DMS79 (cell line): ENCODE data around the gene PRDX4.
"Not testable (repeated sequence)": the region's sequence is repeated elsewhere in the genome, so short reads cannot be mapped to it uniquely, and the experiment has no call there.

Experiments used
- DNase-seq: peaks from one replicate; lab custom pipeline; 2025; lab: John Stamatoyannopoulos, UW

Gene PRDX4

DNA sequence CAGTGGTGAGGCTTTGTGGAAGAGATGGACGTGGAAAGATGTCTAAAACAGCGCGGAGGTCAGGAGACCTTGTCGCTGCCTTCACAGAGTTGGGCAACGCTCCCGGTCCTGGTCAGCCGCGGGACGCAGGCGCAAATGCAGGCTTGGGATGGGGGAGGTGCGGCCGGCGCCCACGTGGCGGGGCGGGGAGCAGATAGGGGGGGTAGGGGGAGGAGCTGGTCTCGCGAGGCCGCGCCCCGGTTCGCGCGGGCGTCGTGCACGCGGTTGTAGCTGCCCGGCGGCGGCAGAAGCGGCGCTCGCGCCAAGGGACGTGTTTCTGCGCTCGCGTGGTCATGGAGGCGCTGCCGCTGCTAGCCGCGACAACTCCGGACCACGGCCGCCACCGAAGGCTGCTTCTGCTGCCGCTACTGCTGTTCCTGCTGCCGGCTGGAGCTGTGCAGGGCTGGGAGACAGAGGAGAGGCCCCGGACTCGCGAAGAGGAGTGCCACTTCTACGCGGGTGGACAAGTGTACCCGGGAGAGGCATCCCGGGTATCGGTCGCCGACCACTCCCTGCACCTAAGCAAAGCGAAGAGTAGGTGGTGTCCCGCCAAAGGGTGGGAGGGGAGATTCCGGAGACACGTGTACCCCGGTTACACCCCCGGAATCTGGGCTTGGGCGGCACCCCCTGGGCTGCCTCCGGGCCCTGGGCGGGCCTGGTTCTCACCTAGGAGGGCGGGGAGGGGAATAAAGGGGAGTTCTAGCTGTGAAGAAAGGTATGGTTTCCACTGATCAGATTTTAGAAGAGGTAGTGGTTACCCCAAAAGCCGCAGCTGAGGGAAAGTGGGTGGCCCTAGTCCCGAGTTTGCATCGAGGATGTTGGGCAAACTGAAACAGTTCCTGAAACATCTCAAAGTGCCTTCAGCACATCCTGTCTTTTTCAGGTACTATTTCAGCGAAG lies at the start of gene PRDX4:
Gene PRDX4 (plus strand): TSS at position 255 of the 939 bp plus-strand sequence. CDS start 78 bp downstream, at position 333.
- peak; percentile 42 for DNase-seq

DNA sequence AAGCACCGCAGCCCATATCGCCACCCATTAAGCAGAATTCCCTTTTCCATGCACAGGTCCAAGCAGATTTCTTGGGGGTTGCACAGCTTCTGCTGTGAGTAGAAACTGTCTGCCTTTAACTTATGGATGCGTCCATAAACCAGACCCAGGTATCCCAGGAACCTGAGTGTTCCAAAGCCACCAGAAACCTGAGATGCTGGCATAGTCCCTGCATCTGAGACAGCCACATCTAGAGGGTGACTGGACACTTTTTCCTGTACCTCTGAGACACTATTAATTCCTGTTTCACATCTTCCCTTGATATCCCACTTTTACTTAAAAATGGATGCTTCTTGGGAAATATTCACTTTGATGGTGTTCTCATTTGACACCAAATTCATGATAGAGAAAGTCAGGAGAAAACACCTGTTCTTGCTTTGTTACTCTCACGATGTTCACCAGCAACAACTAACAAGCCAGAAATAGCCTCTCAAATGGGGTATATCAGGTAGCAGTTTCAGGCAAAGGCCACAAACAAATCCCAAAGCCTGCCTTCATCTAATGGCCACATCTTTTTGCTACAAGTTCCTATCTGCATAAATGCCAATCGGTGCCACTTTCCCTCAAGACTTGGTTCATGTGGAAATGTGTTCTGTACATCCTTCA lies 45.5 kb upstream of the PRDX4 start:
- DNase-seq = no peak

DNA sequence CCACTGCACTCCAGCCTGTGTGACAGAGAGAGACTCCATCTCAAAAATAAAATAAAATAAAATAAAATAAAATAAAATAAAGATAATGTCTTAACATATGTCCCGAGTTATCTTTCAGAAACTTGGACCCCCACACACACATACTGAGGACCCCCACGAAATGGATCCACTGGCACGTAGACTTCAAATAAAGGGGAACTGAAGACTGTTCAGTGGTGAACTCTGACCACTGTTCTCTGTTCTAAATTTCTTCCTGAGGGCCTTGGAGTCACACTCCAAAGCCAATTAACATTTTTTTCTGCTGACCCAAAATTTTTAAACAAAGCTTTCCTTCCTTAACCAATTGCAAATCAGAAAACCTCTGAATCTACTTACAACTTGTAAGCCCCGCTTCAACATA lies 43.5 kb upstream of the PRDX4 start:
- no peak for DNase-seq

DNA sequence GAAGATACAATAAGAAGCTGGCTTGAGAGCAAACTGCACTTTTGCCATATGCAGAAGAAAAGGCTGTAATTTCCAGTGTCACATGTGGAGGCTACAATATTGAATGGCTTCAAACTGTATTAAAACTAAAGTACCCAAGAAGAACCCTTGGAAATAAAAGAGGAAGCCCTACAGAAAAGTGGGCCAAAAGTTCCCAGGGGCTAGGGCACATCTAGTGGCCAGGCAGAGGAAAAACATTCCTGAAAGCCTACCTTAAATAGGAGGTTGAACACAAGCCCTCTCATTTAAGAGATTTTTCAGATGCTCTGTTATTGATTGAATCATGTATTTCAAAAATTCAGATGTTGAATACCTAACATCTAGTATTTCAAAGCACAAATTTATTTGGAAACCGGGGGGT lies 40.6 kb upstream of the PRDX4 start:
- DNase-seq = no peak

DNA sequence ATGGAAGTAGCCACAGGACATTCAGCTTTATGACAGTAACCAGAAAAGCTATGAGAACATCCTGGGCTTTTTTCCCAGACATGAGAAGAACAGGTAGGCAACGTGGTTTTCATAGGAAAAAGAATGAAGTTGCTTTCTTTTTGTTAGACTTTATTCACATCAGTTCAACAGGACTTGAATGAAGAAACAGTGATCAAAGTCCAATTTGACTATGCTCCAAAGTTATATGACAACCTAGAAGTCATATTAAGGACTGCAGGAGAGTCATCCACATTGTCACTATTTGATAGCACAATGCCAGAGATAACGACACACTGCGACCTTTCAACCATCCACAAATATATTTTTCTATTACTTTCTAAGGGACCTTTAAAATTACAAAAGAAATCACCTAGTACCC lies 39.2 kb upstream of the PRDX4 start:
- no peak for DNase-seq

DNA sequence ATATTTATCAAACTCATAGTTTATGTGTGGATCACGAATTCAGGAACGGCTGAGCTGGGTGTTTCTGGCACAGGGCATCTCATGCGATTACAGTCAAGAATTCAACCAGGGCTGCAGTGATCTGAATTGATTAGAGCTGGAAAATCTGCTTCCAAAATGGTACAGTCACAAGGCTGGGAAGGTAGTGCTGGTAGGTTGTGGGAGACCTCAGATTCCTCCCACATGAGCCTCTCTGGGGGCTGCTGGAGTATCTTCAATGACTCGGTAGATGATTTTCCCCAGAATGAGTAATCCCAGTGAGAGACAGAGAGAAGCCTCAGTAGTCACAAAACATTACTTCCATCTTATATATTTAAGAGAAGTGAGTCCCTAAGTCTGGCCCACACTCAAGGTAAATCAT lies 36.2 kb upstream of the PRDX4 start:
- no peak for DNase-seq

DNA sequence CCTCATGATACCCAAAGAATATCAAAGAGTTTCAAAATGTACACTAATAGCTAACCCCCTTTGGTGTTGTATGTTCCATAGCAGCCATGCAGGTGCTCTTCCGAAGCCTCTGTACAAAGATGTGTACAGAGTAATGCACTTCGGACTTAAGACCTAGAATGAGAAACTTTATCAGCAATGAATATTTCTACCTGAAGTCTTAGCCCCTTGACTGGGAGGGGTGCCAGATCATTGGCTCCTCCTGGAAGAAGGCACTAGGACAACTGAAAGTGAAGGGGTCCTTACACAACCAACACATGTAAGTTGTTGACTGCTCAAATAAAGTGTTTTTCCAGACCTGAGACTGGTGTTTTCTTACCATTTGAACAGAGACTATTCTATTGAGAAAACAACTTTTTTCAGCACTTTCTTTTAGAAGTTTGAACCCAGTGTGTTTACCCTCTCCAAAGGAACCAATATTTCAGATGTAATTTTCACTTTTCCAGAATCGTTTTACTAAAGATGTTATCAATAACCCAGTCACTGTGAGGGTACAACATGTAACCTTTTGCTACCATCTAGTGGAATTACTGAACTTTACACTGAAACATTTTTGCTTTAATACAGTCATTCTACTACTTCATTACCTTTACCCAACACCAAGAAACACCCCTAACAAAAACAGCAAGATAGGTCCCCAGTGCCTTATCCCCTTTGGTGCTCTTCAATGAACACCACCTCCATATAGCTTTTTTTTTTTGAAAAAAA lies 33.3 kb upstream of the PRDX4 start:
- no peak for DNase-seq

DNA sequence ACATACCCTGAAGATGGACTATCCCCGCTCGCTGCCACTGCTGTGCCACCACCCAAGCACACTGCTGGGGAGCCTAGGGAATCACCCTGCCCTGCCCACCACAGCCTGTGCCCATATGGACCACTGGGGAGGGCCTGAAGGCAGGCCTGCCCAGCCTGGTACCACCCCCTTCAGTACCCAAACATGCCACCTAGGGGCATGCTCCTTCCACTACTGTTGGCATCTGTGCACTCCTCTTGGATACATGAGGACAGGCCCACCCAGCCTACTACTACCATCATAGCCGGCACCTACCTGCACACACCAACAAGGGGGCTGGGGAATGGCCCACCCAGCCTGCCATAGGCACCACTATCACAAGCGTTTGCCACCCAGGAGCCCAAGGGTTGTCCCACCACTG lies 30.1 kb upstream of the PRDX4 start:
- no peak for DNase-seq

DNA sequence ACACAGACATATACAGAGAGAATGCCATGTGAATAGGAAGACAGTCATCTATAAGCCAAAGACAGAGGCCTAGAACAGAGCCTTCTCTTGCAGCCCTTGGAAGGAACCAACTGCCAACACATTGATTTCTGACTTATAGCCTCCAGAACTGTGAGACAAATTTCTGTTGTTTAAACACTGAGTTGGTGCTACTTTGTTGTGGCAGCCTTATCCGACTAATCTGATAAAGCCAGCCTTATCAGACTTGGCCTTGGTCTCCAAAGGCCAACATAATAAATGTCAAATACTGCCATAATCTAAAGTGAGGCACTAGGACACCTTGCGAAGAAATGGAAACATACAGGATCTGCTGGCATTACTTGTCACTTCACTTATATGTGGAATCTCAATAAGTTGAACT lies 24.3 kb upstream of the PRDX4 start:
- DNase-seq = no peak

DNA sequence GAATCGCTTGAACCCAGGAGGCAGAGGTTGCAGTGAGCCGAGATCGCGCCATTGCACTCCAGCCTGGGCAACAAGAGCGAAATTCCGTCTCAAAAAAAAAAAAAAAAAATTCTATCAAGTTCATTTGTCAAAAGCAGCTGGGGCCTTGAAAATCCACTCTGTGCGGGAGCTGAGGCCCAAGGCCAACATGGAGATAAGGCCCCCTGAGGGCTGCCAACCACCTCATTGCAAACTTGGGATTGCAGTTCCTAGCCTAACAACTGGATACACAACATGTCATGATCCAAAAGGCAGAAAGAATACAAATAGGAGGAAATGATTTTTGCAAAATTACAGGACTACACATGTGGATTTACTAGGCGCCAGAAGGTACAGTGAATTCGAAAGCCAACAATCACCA lies 22.5 kb upstream of the PRDX4 start:
- DNase-seq = no peak

DNA sequence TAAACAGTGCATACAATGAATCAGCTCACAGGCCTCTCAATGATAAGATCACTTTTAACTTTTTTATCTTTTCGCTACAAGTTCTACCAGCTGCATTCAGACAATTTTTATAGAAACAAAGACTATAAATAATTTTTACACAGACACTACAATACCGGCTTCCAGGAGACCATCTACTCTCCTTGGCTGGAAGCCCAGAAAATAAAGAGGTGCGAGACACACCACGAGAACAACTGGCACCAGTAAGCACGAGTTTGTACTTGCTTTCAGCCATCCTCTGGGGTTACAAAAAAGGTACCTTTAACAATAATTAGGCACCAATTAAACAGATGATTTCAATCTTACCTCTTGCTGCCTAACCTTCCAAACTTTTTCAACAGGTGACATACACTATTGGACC lies 11.2 kb upstream of the PRDX4 start:
- DNase-seq = no peak

DNA sequence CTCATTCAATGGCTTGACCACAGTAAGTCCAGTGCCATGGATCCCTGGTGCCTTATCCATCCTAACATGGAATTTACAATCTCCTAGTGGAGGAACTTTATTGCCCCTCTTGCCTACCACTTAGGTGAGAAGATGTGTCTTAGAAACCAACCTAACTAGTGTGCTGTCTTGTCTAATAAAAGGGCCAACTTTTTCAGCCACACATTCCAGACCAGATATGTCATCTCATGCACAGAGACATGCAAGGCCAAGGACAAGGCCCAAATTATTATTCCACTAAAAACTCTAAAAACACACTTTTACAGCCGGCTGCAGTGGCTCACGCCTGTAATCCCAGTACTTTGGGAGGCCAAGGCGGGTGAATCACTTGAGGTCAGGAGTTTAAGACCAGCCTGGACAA lies 10.6 kb upstream of the PRDX4 start:
- no peak for DNase-seq

DNA sequence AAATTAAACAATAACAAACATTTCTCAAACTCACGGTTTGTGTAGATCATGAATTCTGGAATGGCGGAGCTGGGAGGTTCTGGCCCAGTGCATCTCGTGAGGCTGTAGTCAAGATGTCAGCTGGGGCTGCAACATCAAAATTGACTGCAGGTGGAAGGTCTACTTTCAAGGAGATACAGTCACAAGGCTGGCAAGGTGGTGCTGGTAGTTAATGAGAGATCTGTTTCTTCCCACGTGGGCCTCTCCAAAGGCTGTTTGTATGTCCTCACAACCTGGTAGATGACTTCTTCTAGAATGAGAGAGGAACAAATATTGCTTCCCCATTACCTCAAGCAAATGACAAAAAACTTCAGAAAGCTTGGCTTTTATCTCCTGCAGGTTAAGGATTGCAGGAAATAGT lies 8.0 kb upstream of the PRDX4 start:
- no peak for DNase-seq

DNA sequence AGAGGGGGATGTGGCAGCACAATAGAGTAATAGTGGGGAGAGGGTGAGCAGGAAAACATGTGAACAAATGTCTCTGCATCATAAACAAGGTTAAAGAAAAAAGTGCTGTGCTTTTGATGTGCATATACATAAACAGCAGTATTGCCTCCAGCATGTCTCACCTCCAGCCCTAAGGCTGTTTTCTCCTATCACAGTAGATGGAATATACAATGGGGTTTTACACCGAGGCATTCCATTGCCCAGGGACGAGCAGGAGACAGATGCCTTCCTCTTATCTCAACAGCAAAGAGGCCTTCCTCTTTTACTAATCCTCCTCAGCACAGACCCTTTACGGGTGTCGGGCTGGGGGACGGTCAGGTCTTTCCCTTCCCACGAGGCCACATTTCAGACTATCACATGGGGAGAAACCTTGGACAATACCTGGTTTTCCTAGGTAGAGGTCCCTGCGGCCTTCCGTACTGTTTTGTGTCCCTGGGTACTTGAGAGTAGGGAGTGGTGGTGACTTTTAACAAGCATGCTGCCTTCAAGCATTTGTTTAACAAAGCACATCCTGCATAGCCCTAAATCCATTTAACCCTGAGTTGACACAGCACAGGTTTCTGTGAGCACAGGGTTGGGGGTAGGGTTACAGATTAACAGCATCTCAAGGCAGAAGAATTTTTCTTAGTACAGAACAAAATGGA lies 7.1 kb upstream of the PRDX4 start:
- DNase-seq = not testable (repeated sequence)

DNA sequence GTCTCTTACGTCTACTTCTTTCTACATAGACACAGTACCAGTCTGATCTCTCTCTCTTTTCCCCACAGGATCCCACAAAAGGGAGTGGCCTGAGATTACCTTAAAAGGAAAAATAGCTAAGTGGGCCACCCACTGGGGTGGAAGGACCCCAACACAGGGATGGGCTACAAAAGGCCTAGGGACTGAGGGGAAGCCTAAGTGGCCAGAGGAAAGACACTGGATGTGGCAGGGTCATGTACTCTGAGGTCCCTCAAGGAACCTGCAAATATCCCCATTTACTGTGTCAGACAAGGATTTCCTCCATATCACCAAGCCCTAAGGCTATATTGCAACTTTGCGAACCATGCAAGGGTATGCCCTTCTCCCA lies 6.5 kb upstream of the PRDX4 start:
- no peak for DNase-seq

DNA sequence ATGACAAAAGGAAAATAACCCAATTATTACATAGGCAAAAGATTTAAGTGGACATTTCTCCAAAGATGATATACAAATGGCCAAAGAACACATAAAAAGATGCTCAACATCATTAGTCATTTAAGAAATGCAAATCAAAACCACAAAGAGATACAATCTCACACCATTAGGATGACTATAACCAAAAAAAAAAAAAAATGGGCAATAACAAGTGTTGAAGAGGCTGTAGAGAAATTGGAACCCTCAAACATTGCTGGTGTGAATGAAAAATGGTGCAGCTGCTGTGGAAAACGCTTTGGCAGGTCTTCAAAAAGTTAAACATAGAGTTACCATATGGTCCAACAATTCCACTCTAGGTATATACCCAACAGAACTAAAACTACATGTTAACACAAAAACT lies 5.6 kb upstream of the PRDX4 start:
- no peak for DNase-seq

DNA sequence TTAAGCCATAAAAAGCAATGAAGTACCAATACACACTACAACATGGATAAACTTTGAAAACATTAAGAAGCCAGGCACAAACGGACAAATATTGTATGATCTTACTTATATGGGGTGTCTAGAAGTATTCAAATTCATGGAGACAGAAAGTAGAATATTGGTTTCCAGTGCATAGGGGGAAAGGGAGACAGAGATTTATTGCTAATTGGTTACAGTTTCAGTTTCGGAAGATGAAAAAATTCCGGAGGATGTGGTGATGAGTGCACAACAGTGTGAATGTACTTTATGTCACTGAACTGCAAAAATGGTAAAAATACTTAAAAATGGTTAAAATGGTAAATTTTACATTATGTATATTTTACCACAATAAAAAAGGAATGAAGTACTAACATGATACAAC lies 5.1 kb upstream of the PRDX4 start:
- no peak for DNase-seq

DNA sequence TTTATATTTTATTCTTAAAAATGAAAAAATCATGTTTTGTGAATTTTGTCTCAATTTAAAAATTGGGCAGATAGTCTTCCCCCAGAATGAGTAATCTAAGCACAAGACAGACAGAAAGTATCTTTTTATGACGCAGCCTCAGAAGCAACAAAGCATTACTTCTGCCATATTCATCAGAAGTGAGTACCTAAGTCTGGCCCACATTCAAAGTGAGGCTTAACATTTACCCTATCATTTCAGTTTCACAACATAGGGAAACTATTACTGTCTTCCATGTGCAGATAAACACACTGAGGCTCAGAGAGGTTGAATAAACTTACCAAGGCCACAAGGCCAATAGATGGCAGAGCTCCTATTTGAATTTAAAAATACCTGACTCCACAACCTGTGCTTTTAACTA lies 4.4 kb upstream of the PRDX4 start:
- no peak for DNase-seq

DNA sequence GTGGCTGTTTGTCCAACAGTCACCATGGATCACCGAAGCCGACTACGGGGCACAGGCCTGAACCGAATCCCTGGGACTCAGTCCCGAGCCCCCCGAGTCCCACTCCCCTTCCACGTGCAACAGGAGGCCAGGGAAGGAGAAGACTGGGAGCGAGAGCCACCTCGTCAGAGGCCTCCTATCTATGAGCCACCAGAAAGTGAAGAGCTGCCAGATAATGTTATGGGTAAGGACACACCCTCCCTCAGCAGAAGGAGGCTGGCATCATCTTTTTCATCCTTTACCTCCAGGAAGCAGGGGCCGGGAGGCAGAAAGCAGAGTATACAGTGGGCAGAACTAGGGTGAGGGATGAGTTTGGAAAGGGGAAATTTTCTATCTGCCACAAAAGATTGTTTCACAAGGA lies 2.8 kb upstream of the PRDX4 start:
- DNase-seq = no peak

DNA sequence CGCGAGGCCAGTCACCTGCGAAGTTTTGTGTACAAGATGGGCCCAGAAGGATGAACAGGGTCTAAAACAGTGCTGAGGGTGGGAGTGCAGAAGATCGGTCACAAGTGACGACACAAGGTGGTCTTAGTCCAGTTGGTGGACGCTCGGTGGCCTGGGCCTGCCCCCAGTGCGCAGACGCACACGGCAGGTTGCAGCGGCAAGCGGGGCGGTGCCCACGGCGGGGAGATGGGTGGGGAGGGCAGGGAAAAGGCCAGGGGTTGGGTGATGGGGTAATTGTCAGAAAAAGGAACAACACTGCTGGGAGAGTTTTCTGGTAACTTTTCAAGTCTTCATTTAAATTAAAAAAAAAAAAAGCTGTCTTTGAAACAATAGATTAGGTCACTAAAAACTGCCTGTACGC lies 1.0 kb upstream of the PRDX4 start:
- DNase-seq = no peak

DNA sequence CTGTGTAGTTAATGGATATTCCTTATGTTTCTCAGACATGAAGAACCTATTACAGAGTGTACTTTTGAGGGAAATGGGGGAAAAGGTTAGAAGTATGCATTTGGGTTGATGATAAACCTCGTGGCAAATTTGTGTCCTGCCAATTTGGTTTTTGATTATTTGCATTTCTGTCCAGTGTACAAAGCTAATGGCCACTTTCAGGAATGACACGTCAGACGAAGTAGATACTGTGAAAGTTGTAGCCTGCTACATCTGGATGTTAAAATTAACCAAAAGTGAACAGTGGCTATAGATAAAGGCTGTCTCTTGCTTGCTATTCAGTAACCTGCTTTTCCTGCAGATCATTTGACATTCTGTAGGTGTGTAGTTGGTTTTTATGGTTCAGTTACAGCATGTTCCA lies 1.0 kb downstream of the PRDX4 start:
- DNase-seq = no peak

DNA sequence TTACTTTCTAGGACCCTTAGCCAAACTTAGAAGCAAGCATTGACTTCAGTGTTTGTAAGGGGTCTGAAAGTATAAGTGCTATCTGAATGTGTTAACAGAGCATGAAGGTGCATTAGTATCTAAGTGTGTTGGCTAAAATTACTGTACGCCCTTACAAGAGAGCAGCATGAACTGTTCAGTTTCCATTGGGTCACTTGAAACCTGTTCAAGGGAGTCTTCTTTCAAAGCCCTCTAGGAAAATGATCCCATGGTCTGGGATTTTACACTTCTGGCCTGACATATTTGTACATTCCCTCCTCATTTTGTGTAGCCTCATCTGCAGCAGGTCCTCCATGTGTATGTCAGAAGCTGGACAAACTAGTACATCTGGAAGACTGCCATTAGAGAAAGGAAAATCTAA lies 3.2 kb downstream of the PRDX4 start:
- DNase-seq = no peak
